Measurements from ENCODE around the gene TBC1D5.

TBC1D5 gene

GRCh38 chr3:17422636-17423035 is 319.8 kb downstream of the TBC1D5 start:
- Histone ChIP-seq H3F3A (ENCODE audit: control insufficient read depth, insufficient read depth) (no peaks in the 10 kb centered on the region), H3K9me3 (ENCODE audit: control insufficient read depth, insufficient read depth, low read length) (no peaks in the 10 kb centered on the region), H3K4me2 (ENCODE audit: low read length) (no peak overlapping the region), H3K27me3 (ENCODE audit: control insufficient read depth, low read length) (no peaks in the 10 kb centered on the region), H3K27ac (ENCODE audit: low read depth, low read length) (no peak overlapping the region), H3K9me2 (replicated peaks; ENCODE audit: control insufficient read depth, low read length) (no peaks in the 10 kb centered on the region), H3K4me1 (ENCODE audit: control insufficient read depth, low read length) (no peaks in the 10 kb centered on the region), H3K36me3 (ENCODE audit: control insufficient read depth, low read length) (no peaks in the 10 kb centered on the region), H3K79me2 (ENCODE audit: control insufficient read depth, low read length) (no peaks in the 10 kb centered on the region), H4K20me1 (ENCODE audit: control insufficient read depth, insufficient read depth, low read depth, low read length) (no peaks in the 10 kb centered on the region), H3K4me3 (ENCODE audit: low read length) (no peak overlapping the region)
- TF ChIP-seq CTCF (IDR thresholded peaks at IDR 0.05; ENCODE audit: low read depth, low read length, poor library complexity, severe bottlenecking) (no peak), EZH2phosphoT487 (IDR thresholded peaks at IDR 0.05; ENCODE audit: borderline replicate concordance, low read length) (no peak)

DNA sequence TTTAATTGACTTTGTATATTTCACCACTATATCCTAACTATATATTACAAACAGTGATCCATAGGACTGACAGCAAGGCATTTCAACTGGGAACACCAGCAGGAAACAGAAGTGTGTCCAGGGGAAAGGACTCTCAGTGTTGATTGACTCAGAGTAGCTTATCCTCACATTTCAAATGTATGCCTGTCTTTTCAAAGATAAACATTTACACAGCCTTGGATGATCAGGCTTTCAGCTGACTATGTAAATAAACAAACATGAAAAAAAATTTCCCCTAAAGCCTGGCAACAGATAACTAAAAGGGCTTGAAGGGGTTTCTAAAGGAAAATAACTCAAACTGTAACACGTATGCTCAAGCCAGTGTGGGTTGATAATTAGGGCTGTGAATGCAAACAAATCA is 321.8 kb downstream of the TBC1D5 start:
- no peak for TF ChIP-seq EZH2phosphoT487 (IDR thresholded peaks at IDR 0.05; ENCODE audit: borderline replicate concordance, low read length)
- TF ChIP-seq CTCF (IDR thresholded peaks at IDR 0.05; ENCODE audit: low read depth, low read length, poor library complexity, severe bottlenecking) = no peak
- H3K79me2 ChIP-seq (ENCODE audit: control insufficient read depth, low read length) = no peaks in the 10 kb centered on the region

DNA sequence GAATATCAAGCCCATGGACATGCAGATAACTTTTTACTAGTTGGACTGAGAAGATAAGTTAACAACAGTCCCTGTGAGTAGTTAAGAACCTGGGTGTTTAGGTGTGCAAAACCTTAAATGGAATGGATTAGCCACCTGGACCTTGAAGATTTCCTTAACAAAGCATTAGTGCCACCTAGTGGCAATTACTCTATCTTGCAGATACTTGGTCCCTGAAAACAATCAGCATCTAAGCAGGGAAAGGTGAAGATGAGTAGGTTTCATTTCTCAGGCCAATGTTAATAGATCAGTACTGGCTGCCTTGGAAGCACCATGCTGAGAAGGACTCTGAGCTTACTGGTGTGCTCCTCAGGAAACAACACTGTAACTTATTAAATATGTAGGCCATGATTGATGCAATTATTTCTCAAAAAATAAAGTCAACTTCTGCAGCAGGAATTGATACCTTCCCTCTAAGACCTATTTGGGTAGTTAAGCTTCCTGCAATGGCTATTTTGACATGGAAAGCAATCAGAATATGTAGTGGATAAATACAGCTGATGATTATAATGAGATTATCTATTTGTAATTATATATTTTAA is 329.4 kb downstream of the TBC1D5 start:
- Histone ChIP-seq H3K36me3 (ENCODE audit: control insufficient read depth, low read length) (no peaks in the 10 kb centered on the region), H3K4me2 (ENCODE audit: low read length) (no peak overlapping the region)

More for the DNA sequence above, 321.8 kb downstream of the TBC1D5 start:
- H3K4me3 ChIP-seq (ENCODE audit: low read length) = no peak overlapping the region
- no peaks in the 10 kb centered on the region for H3K9me3 ChIP-seq (ENCODE audit: control insufficient read depth, insufficient read depth, low read length)
- no peaks in the 10 kb centered on the region for H4K20me1 ChIP-seq (ENCODE audit: control insufficient read depth, insufficient read depth, low read depth, low read length)
- H3K9me2 ChIP-seq (replicated peaks; ENCODE audit: control insufficient read depth, low read length) = no peaks in the 10 kb centered on the region
- no peaks in the 10 kb centered on the region for H3K27me3 ChIP-seq (ENCODE audit: control insufficient read depth, low read length)
- H3K36me3 ChIP-seq (ENCODE audit: control insufficient read depth, low read length) = no peaks in the 10 kb centered on the region
- no peak overlapping the region for H3K4me2 ChIP-seq (ENCODE audit: low read length)
- H3K4me1 ChIP-seq (ENCODE audit: control insufficient read depth, low read length) = no peaks in the 10 kb centered on the region
- H3F3A ChIP-seq (ENCODE audit: control insufficient read depth, insufficient read depth) = no peaks in the 10 kb centered on the region
- no peak overlapping the region for H3K27ac ChIP-seq (ENCODE audit: low read depth, low read length)

More for the DNA sequence above, 329.4 kb downstream of the TBC1D5 start:
- no peaks in the 10 kb centered on the region for H3K27me3 ChIP-seq (ENCODE audit: control insufficient read depth, low read length)
- no peak overlapping the region for H3K27ac ChIP-seq (ENCODE audit: low read depth, low read length)
- H3K9me2 ChIP-seq (replicated peaks; ENCODE audit: control insufficient read depth, low read length) = no peaks in the 10 kb centered on the region
- no peaks in the 10 kb centered on the region for H3K9me3 ChIP-seq (ENCODE audit: control insufficient read depth, insufficient read depth, low read length)
- H3K4me1 ChIP-seq (ENCODE audit: control insufficient read depth, low read length) = no peaks in the 10 kb centered on the region
- no peaks in the 10 kb centered on the region for H3K79me2 ChIP-seq (ENCODE audit: control insufficient read depth, low read length)
- no peak overlapping the region for H3K4me3 ChIP-seq (ENCODE audit: low read length)
- peak; percentile 80 for TF ChIP-seq CTCF (IDR thresholded peaks at IDR 0.05; ENCODE audit: low read depth, low read length, poor library complexity, severe bottlenecking)
- TF ChIP-seq EZH2phosphoT487 (IDR thresholded peaks at IDR 0.05; ENCODE audit: borderline replicate concordance, low read length) = no peak
- H4K20me1 ChIP-seq (ENCODE audit: control insufficient read depth, insufficient read depth, low read depth, low read length) = no peaks in the 10 kb centered on the region
- no peaks in the 10 kb centered on the region for H3F3A ChIP-seq (ENCODE audit: control insufficient read depth, insufficient read depth)
